ENCODE results near the gene FADS2. TPM values are rescaled to one million over a fixed set of nuclear protein-coding genes. Genes with fewer than 3 reads are reported as not detected.
A peak's percentile ranks its signal among the peaks of the same experiment; 100 is the strongest.

FADS2 gene
- total RNA-seq, 1 donor from 2014 or later = 402 TPM

DNA sequence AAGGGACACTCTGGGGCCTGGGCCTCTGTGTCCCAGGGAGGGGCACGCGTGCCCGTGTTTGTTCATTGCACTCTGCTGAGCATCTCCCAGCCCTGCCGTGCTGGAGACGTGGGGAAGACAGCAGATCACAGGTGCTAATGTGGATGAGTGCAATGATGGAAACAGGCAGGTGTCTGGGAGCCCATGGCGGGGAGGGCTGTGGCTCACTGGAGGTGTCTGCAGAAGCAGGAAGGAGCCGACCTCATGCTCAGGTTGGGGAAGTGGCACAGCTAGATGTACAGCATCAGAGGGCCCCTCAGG is 43.6 kb upstream of the FADS2 start:
- Mint-ChIP-seq H3K9me3 (ENCODE audit: low read depth) (no peaks in the 10 kb centered on the region), H3K27ac (peak overlapping the region; percentile 75), H3K27me3 (no peaks in the 10 kb centered on the region), H3K4me3 (ENCODE audit: low read depth) (no peak overlapping the region), H3K4me1 (ENCODE audit: low read depth) (peaks cover 16% of the 10 kb centered on the region), H3K36me3 (ENCODE audit: insufficient read depth) (peaks cover 12% of the 10 kb centered on the region)
- no peak for DNase-seq (ENCODE audit: low spot score, unreplicated experiment)
- TF ChIP-seq, protein P1, sequence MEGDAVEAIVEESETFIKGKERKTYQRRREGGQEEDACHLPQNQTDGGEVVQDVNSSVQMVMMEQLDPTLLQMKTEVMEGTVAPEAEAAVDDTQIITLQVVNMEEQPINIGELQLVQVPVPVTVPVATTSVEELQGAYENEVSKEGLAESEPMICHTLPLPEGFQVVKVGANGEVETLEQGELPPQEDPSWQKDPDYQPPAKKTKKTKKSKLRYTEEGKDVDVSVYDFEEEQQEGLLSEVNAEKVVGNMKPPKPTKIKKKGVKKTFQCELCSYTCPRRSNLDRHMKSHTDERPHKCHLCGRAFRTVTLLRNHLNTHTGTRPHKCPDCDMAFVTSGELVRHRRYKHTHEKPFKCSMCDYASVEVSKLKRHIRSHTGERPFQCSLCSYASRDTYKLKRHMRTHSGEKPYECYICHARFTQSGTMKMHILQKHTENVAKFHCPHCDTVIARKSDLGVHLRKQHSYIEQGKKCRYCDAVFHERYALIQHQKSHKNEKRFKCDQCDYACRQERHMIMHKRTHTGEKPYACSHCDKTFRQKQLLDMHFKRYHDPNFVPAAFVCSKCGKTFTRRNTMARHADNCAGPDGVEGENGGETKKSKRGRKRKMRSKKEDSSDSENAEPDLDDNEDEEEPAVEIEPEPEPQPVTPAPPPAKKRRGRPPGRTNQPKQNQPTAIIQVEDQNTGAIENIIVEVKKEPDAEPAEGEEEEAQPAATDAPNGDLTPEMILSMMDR (IDR thresholded peaks at IDR 0.05; ENCODE audit: unreplicated experiment) = no peak

- peaks cover 16% of the 10 kb centered on the region for H3K4me1 Mint-ChIP-seq (ENCODE audit: low read depth)
- no peaks in the 10 kb centered on the region for H3K27me3 Mint-ChIP-seq
- peak overlapping the region; percentile 75 for H3K27ac Mint-ChIP-seq
- TF ChIP-seq, protein P1 (IDR thresholded peaks at IDR 0.05; ENCODE audit: unreplicated experiment) = no peak
- H3K9me3 Mint-ChIP-seq (ENCODE audit: low read depth) = no peaks in the 10 kb centered on the region
- no peak overlapping the region for H3K4me3 Mint-ChIP-seq (ENCODE audit: low read depth)
- DNase-seq (ENCODE audit: low spot score, unreplicated experiment) = no peak
- peaks cover 17% of the 10 kb centered on the region for H3K36me3 Mint-ChIP-seq (ENCODE audit: insufficient read depth)
Measured at GRCh38 chr11:61785837-61786402, 42.2 kb upstream of the FADS2 start.

DNA sequence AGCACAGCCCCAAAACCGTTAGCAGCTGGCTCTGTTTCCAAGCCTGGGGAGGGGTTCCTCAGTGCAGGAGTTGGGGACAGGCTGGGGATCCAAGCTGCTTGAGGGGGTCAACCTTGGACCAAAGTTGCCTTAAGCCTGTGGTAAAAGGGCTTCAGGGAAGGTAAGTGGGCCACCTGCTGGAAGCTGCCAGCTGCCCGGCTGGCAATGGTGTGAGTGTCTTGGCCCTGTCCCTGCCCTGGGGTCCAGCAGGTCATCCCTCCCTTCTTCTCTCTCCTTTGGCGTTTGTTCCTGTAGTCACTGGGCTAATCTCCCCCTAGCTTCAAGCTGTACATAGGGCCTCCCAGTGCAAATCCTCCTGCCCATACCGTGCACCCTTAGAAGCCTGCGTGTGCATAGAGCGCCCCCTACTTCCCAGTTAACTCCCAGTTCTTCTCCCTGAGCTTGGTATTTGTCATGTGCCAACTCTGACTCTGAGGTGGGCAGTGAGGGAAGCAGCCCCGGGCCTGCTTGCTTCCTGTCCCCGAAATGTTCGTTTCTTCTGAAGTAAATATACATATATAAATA is 40.1 kb upstream of the FADS2 start:
- Mint-ChIP-seq H3K4me1 (ENCODE audit: low read depth) (peaks cover 21% of the 10 kb centered on the region), H3K9me3 (ENCODE audit: low read depth) (no peaks in the 10 kb centered on the region), H3K27ac (peak overlapping the region; percentile 54), H3K27me3 (no peaks in the 10 kb centered on the region), H3K4me3 (ENCODE audit: low read depth) (no peak overlapping the region), H3K36me3 (ENCODE audit: insufficient read depth) (peaks cover 12% of the 10 kb centered on the region)
- DNase-seq (ENCODE audit: low spot score, unreplicated experiment) = peak; percentile 29
- TF ChIP-seq, protein P1 (IDR thresholded peaks at IDR 0.05; ENCODE audit: unreplicated experiment) = peak; percentile 66

DNA sequence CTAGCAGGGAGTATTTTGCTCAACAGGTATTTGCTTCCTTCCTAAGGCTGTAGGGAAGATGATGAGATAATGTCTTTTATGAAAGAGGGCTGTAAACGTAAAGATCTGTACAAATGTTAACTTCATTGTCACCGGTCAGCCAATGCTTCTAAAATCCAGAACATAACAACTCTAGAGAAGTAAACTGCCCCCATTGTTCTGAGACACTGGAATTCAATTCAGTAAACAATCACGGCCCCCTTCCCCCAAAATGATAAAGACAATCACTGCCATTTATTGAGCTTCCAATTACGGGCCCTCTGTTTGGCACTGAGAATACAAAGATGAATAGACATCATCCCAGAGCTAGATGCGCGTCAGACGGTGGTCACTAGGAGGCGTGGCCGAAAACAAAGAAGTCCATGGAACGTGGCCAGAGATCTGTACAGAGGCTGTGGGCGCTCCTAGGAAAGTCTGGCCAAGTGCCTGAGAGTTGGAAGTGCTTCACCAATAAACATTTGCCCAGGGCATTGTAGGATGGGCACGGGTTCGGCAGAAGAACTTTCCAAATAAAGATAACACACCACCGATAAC is 36.3 kb upstream of the FADS2 start:
- peak; percentile 35 for DNase-seq (ENCODE audit: low spot score, unreplicated experiment)

GRCh38 chr11:61792310-61793082 is 35.6 kb upstream of the FADS2 start, which contains the start of the genes FEN1 and TMEM258:
TSS of gene FEN1 (plus strand) at chr11:61792911. CDS start at chr11:61795362, 2,451 bp downstream.
TSS of gene TMEM258 (minus strand) at chr11:61792599. CDS start at chr11:61792558, 41 bp downstream.
- peak; percentile 69 for DNase-seq (ENCODE audit: low spot score, unreplicated experiment)
- Mint-ChIP-seq H3K4me1 (ENCODE audit: low read depth) (peaks cover 15% of the 10 kb centered on the region), H3K4me3 (ENCODE audit: low read depth) (peak within 1 kb of the TSS; percentile 92), H3K27ac (peak within 1 kb of the TSS; percentile 100), H3K9me3 (ENCODE audit: low read depth) (no peaks in the 10 kb centered on the region), H3K36me3 (ENCODE audit: insufficient read depth) (peaks cover 11% of the 10 kb centered on the region), H3K27me3 (no peaks in the 10 kb centered on the region)
- TF ChIP-seq, protein P1 (IDR thresholded peaks at IDR 0.05; ENCODE audit: unreplicated experiment) = no peak

More for the DNA sequence above, 36.3 kb upstream of the FADS2 start:
- Mint-ChIP-seq H3K36me3 (ENCODE audit: insufficient read depth) (peaks cover 7% of the 10 kb centered on the region), H3K9me3 (ENCODE audit: low read depth) (no peaks in the 10 kb centered on the region), H3K27me3 (no peaks in the 10 kb centered on the region), H3K4me3 (ENCODE audit: low read depth) (peak overlapping the region; percentile 92), H3K27ac (peak overlapping the region; percentile 100), H3K4me1 (ENCODE audit: low read depth) (peaks cover 13% of the 10 kb centered on the region)
- TF ChIP-seq, protein P1 (IDR thresholded peaks at IDR 0.05; ENCODE audit: unreplicated experiment) = no peak

All from progenitor cell of endocrine pancreas (in vitro differentiated cells).